H9 (cell line): Measurements from ENCODE around the gene PDZD7. TPM values are rescaled to one million over a fixed set of nuclear protein-coding genes. Genes with fewer than 3 reads are reported as not detected.

Experiments
- DNase-seq: peaks from one replicate; pipeline ENCODE4 v3.0.0-alpha.2; 2017
- H2AFZ ChIP-seq: one replicate; pipeline ENCODE4 v1.6.1; 2013; ENCODE audit warnings: mild to moderate bottlenecking, low read length, control low read depth, moderate library complexity
- H2AK5ac ChIP-seq: 2 replicates; pipeline ENCODE4 v1.6.1; 2013; ENCODE audit warnings: low read length, control low read depth, mixed read lengths; ENCODE audit not compliant: insufficient read length
- H2BK120ac ChIP-seq: one replicate; pipeline ENCODE4 v1.6.1; 2013; ENCODE audit warnings: low read depth, mild to moderate bottlenecking, low read length, control low read depth, inconsistent platforms; ENCODE audit not compliant: poor library complexity, severe bottlenecking
- H2BK12ac ChIP-seq: 2 replicates; pipeline ENCODE4 v1.6.1; 2013; ENCODE audit warnings: low read length, control low read depth, mixed read lengths, low read depth; ENCODE audit not compliant: insufficient read length
- H2BK15ac ChIP-seq: 2 replicates; pipeline ENCODE4 v1.6.1; 2013; ENCODE audit warnings: low read depth, low read length, control low read depth
- H2BK20ac ChIP-seq: one replicate; pipeline ENCODE4 v1.6.1; 2013; ENCODE audit warnings: low read depth, mild to moderate bottlenecking, low read length, control low read depth, inconsistent platforms; ENCODE audit not compliant: poor library complexity, severe bottlenecking
- H2BK5ac ChIP-seq: 2 replicates; pipeline ENCODE4 v1.6.1; 2013; ENCODE audit warnings: low read length, control low read depth, mixed read lengths; ENCODE audit not compliant: insufficient read length
- H3K14ac ChIP-seq: 2 replicates; pipeline ENCODE4 v1.6.1; 2013; ENCODE audit warnings: low read length, control low read depth; ENCODE audit not compliant: insufficient read depth
- H3K18ac ChIP-seq: 2 replicates; pipeline ENCODE4 v1.6.1; 2013; ENCODE audit warnings: low read depth, mild to moderate bottlenecking, mixed read lengths, low read length, control low read depth; ENCODE audit not compliant: insufficient read length
- H3K23ac ChIP-seq: 2 replicates; pipeline ENCODE4 v1.6.1; 2013; ENCODE audit warnings: low read length, control low read depth, mixed read lengths, low read depth; ENCODE audit not compliant: insufficient read length
- H3K23me2 ChIP-seq: 2 replicates; pipeline ENCODE4 v1.6.1; 2013; ENCODE audit warnings: low read depth, mild to moderate bottlenecking, mixed read lengths, low read length, control low read depth; ENCODE audit not compliant: insufficient read length, poor library complexity, severe bottlenecking
- H3K27ac ChIP-seq: 2 replicates; pipeline ENCODE4 v1.5.1; 2013; ENCODE audit warnings: low read length, control low read depth, mixed read lengths, low read depth; ENCODE audit not compliant: insufficient read length
- H3K27me3 ChIP-seq: 2 replicates; pipeline ENCODE4 v1.6.1; 2013; ENCODE audit warnings: low read length, control low read depth, inconsistent platforms; ENCODE audit not compliant: insufficient read depth
- H3K4ac ChIP-seq: 2 replicates; pipeline ENCODE4 v1.6.1; 2013; ENCODE audit warnings: low read depth, mild to moderate bottlenecking, control low read depth, inconsistent platforms, low read length, moderate library complexity
- H3K4me1 ChIP-seq: 2 replicates; pipeline ENCODE4 v1.6.1; 2013; ENCODE audit warnings: low read length, control low read depth, inconsistent platforms; ENCODE audit not compliant: insufficient read depth
- H3K4me2 ChIP-seq: 2 replicates; pipeline ENCODE4 v1.6.1; 2013; ENCODE audit warnings: low read length, control low read depth, mixed read lengths; ENCODE audit not compliant: insufficient read length, insufficient read depth
- H3K56ac ChIP-seq: 2 replicates; pipeline ENCODE4 v1.6.1; 2013; ENCODE audit warnings: low read depth, mild to moderate bottlenecking, mixed read lengths, low read length, control low read depth; ENCODE audit not compliant: insufficient read length
- H3K79me1 ChIP-seq: 2 replicates; pipeline ENCODE4 v1.6.1; 2013; ENCODE audit warnings: low read depth, mild to moderate bottlenecking, moderate library complexity, low read length, control low read depth, inconsistent platforms; ENCODE audit not compliant: insufficient read depth, poor library complexity, severe bottlenecking
- H3K79me2 ChIP-seq: 2 replicates; pipeline ENCODE4 v1.6.1; 2013; ENCODE audit warnings: low read length, control low read depth, inconsistent platforms; ENCODE audit not compliant: insufficient read depth
- H3K9ac ChIP-seq: 2 replicates; pipeline ENCODE4 v1.6.1; 2013; ENCODE audit warnings: low read length, control low read depth, mixed read lengths; ENCODE audit not compliant: insufficient read length; ENCODE audit errors: extremely low read depth
- H3K9me3 ChIP-seq: one replicate; pipeline ENCODE4 v1.6.1; 2013; ENCODE audit warnings: low read depth, low read length, inconsistent platforms; ENCODE audit not compliant: control insufficient read depth
- H3T11ph ChIP-seq: one replicate; pipeline ENCODE4 v1.6.1; 2013; ENCODE audit warnings: mild to moderate bottlenecking, low read length, control low read depth, inconsistent platforms
- H4K20me1 ChIP-seq: one replicate; pipeline ENCODE4 v1.6.1; 2013; ENCODE audit not compliant: control insufficient read depth, insufficient read length, insufficient read depth
- H4K5ac ChIP-seq: 2 replicates; pipeline ENCODE4 v1.6.1; 2013; ENCODE audit warnings: low read depth, mild to moderate bottlenecking, mixed read lengths, low read length, control low read depth; ENCODE audit not compliant: insufficient read length
- H4K8ac ChIP-seq: replicated peaks from 2 replicates; pipeline ENCODE4 v1.6.1; 2013; ENCODE audit warnings: low read length, control low read depth, mixed read lengths, low read depth; ENCODE audit not compliant: insufficient read length
- H4K91ac ChIP-seq: 2 replicates; pipeline ENCODE4 v1.6.1; 2013; ENCODE audit warnings: low read depth, mild to moderate bottlenecking, moderate library complexity, mixed read lengths, low read length, control low read depth; ENCODE audit not compliant: insufficient read length
- H3K27ac Mint-ChIP-seq, 3 experiments: 2 replicates in 2 of 3; 3 replicates in 1 of 3; pipeline ENCODE4 v1.8.0; 2020 to 2021; ENCODE audit warnings: mixed read lengths in 3 of 3, mild to moderate bottlenecking in 1 of 3, moderate library complexity in 1 of 3
- H3K27me3 Mint-ChIP-seq: 2 replicates; pipeline ENCODE4 v1.8.0; 2021; ENCODE audit warnings: low read depth, mild to moderate bottlenecking, moderate library complexity, mixed read lengths
- H3K36me3 Mint-ChIP-seq, 3 experiments: 2 replicates in 2 of 3; 3 replicates in 1 of 3; pipeline ENCODE4 v1.8.0; 2020 to 2021; ENCODE audit warnings: low read depth in 3 of 3, mixed read lengths in 3 of 3; ENCODE audit not compliant: insufficient read depth in 1 of 3
- H3K4me1 Mint-ChIP-seq, 2 experiments: 2 replicates each; pipeline ENCODE4 v1.8.0; 2020; ENCODE audit warnings: mixed read lengths in 2 of 2
- H3K4me3 Mint-ChIP-seq, 2 experiments: 2 replicates in 1 of 2; 3 replicates in 1 of 2; pipeline ENCODE4 v1.8.0; 2020 to 2021; ENCODE audit warnings: mild to moderate bottlenecking in 2 of 2, mixed read lengths in 2 of 2, moderate library complexity in 1 of 2
- H3K9me3 Mint-ChIP-seq, 2 experiments: 2 replicates in 1 of 2; 3 replicates in 1 of 2; pipeline ENCODE4 v1.8.0; 2020; ENCODE audit warnings: mild to moderate bottlenecking in 2 of 2, mixed read lengths in 2 of 2, moderate library complexity in 1 of 2
- CTCF ChIP-seq: fragments of 200-600 bp; sonication (generic); conservative IDR thresholded peaks from 3 replicates; pipeline ENCODE4 v1.8.0; 2021; ENCODE audit warnings: antibody characterized with exemption, mild to moderate bottlenecking
- WGBS: extraction: QIAGEN DNeasy Blood & Tissue Kit; methylation state at CpG from one replicate; pipeline ENCODE4 v1.1.7; 2013; ENCODE audit warnings: missing lambda C conversion rate, low lambda C conversion rate, mixed read lengths; ENCODE audit not compliant: insufficient read length; ENCODE audit errors: extremely low coverage; 5-methylcytosine and 5-hydroxymethylcytosine counted together
- total RNA-seq: library from RNA; stranded (reverse); gene quantifications from 2 replicates; pipeline ENCODE4 v1.2.1, GENCODE V29; 2021

The PDZD7 gene
- total RNA-seq, 1 experiment from 2014 or later = 2.0 TPM

- H3K56ac ChIP-seq = no peak overlapping the region
- no peak overlapping the region for H2BK5ac ChIP-seq
- no peak overlapping the region for H2BK12ac ChIP-seq
- no peaks in the 10 kb centered on the region for H3K79me1 ChIP-seq
- H3K23me2 ChIP-seq = no peaks in the 10 kb centered on the region
- no peak overlapping the region for H2BK20ac ChIP-seq
- no peaks in the 10 kb centered on the region for H4K20me1 ChIP-seq
- H3T11ph ChIP-seq = no peak overlapping the region
- no peak overlapping the region for H3K14ac ChIP-seq
- no peak overlapping the region for H2BK15ac ChIP-seq
- TF ChIP-seq CTCF = no peak
- no peak overlapping the region for H3K4me2 ChIP-seq
- H2BK120ac ChIP-seq = no peak overlapping the region
- no peaks in the 10 kb centered on the region for H3K79me2 ChIP-seq
- no peak overlapping the region for H4K91ac ChIP-seq
- H2AFZ ChIP-seq = no peak overlapping the region
- no peak overlapping the region for H4K5ac ChIP-seq
- no peaks in the 10 kb centered on the region for H3K27me3 ChIP-seq
- H3K4ac ChIP-seq = no peak overlapping the region
- no peak overlapping the region for H3K27ac ChIP-seq
- no peaks in the 10 kb centered on the region for H3K4me1 ChIP-seq
- Mint-ChIP-seq H3K4me3 (no peak overlapping the region; a peak in 1 of 5 replicates), H3K4me1 (peaks cover 12 to 24% of the 10 kb centered on the region in 2 experiments), H3K27me3 (peaks cover under 1% of the 10 kb centered on the region), H3K9me3 (no peaks in the 10 kb centered on the region), H3K27ac (peak overlapping the region; percentile 27 to 59 (median 34); a peak in 3 of 7 replicates), H3K36me3 (peaks cover 13 to 35% (median 33%) of the 10 kb centered on the region in 3 experiments; a peak in 5 of 7 replicates)
- H3K18ac ChIP-seq = no peak overlapping the region
- no peaks in the 10 kb centered on the region for H3K9me3 ChIP-seq
- no peak overlapping the region for H3K23ac ChIP-seq
- H2AK5ac ChIP-seq = no peak overlapping the region
- no peak overlapping the region for H3K9ac ChIP-seq
- no CpG with 5 or more reads among the region's 13 CpGs for WGBS
- DNase-seq = no peak
- no peak overlapping the region for H4K8ac ChIP-seq
Observed at GRCh38 chr10:101007915-101008822, 22.8 kb downstream of the PDZD7 start.
